ENCODE results near the gene ERH. TPM values are rescaled to one million over a fixed set of nuclear protein-coding genes. Genes with fewer than 3 reads are reported as not detected.

ERH gene
- total and polyA plus RNA-seq, 7 donors, result 65.6 to 168 (median 106) TPM

GRCh38 chr14:69408331-69408960 is 10.3 kb upstream of the ERH start:
- 78 to 82% methylated on average over 2 of the region's 2 CpGs for WGBS, 2 donors
- H3K4me1 ChIP-seq, result peaks cover 0 to 7% (median 3%) of the 10 kb centered on the region in 4 donors
- H3K4me3 ChIP-seq, result no peak overlapping the region
- DNase-seq, result no peak
- TF ChIP-seq EP300 (IDR thresholded peaks at IDR 0.05) (no peak), POLR2AphosphoS5 (IDR thresholded peaks at IDR 0.05) (no peak), POLR2A (IDR thresholded peaks at IDR 0.05) (no peak), CTCF (IDR thresholded peaks at IDR 0.05) (no peak)
- no peak overlapping the region for H3K27ac ChIP-seq
- H3K9me3 ChIP-seq, result no peaks in the 10 kb centered on the region
- intact Hi-C loops (cut with DNase I), result no loop called here
- H3K27me3 ChIP-seq, result no peaks in the 10 kb centered on the region
- no peaks in the 10 kb centered on the region for H3K36me3 ChIP-seq

GRCh38 chr14:69405762-69406161 is 7.7 kb upstream of the ERH start:
- Histone ChIP-seq H3K9me3 (no peaks in the 10 kb centered on the region), H3K4me3 (no peak overlapping the region), H3K36me3 (no peaks in the 10 kb centered on the region), H3K27me3 (no peaks in the 10 kb centered on the region), H3K27ac (no peak overlapping the region), H3K4me1 (peaks cover 0 to 19% (median 10%) of the 10 kb centered on the region in 4 donors)
- no peak for DNase-seq
- TF ChIP-seq EP300 (IDR thresholded peaks at IDR 0.05), result no peak
- no peak for TF ChIP-seq POLR2AphosphoS5 (IDR thresholded peaks at IDR 0.05)
- TF ChIP-seq POLR2A (IDR thresholded peaks at IDR 0.05), result no peak
- no peak for TF ChIP-seq CTCF (IDR thresholded peaks at IDR 0.05)
- intact Hi-C loops (cut with DNase I), result no loop called here

- Histone ChIP-seq H3K4me3 (no peak overlapping the region), H3K27ac (no peak overlapping the region), H3K27me3 (no peaks in the 10 kb centered on the region), H3K36me3 (no peaks in the 10 kb centered on the region), H3K4me1 (peaks cover 0 to 28% (median 19%) of the 10 kb centered on the region in 4 donors), H3K9me3 (no peaks in the 10 kb centered on the region)
- no peak for TF ChIP-seq CTCF (IDR thresholded peaks at IDR 0.05)
- no peak for TF ChIP-seq EP300 (IDR thresholded peaks at IDR 0.05)
- TF ChIP-seq POLR2AphosphoS5 (IDR thresholded peaks at IDR 0.05), result no peak
- no peak for TF ChIP-seq POLR2A (IDR thresholded peaks at IDR 0.05)
- intact Hi-C loops (cut with DNase I), result no loop called here
- DNase-seq, result no peak
- 91 to 93% methylated on average over 5 of the region's 5 CpGs for WGBS, 2 donors
Observed at GRCh38 chr14:69404883-69405282, 6.8 kb upstream of the ERH start.

GRCh38 chr14:69404478-69404877 is 6.4 kb upstream of the ERH start:
- H3K27me3 ChIP-seq, result no peaks in the 10 kb centered on the region
- TF ChIP-seq POLR2AphosphoS5 (IDR thresholded peaks at IDR 0.05), result no peak
- TF ChIP-seq POLR2A (IDR thresholded peaks at IDR 0.05), result no peak
- no peak for TF ChIP-seq EP300 (IDR thresholded peaks at IDR 0.05)
- no peak for TF ChIP-seq CTCF (IDR thresholded peaks at IDR 0.05)
- intact Hi-C loops (cut with DNase I), result no loop called here
- H3K27ac ChIP-seq, result no peak overlapping the region
- no peak for DNase-seq
- no peaks in the 10 kb centered on the region for H3K9me3 ChIP-seq
- WGBS, 2 donors, result 89 to 92% methylated on average over 3 of the region's 3 CpGs
- no peak overlapping the region for H3K4me3 ChIP-seq
- H3K36me3 ChIP-seq, result no peaks in the 10 kb centered on the region
- peaks cover 0 to 32% (median 23%) of the 10 kb centered on the region in 4 donors for H3K4me1 ChIP-seq

GRCh38 chr14:69401841-69402240 is 3.7 kb upstream of the ERH start:
- Histone ChIP-seq H3K4me3 (no peak overlapping the region), H3K27me3 (no peaks in the 10 kb centered on the region), H3K9me3 (no peaks in the 10 kb centered on the region), H3K27ac (no peak overlapping the region), H3K36me3 (no peaks in the 10 kb centered on the region), H3K4me1 (peaks cover 0 to 43% (median 35%) of the 10 kb centered on the region in 4 donors)
- intact Hi-C loops (cut with DNase I), result no loop called here
- TF ChIP-seq CTCF (IDR thresholded peaks at IDR 0.05) (no peak), POLR2A (IDR thresholded peaks at IDR 0.05) (no peak), EP300 (IDR thresholded peaks at IDR 0.05) (no peak), POLR2AphosphoS5 (IDR thresholded peaks at IDR 0.05) (no peak)
- no peak for DNase-seq
- 77 to 81% methylated on average over 2 of the region's 2 CpGs for WGBS, 2 donors
